Stimulated activated effector memory CD8-positive, alpha-beta T cell treated with anti-CD3 and anti-CD28 coated beads, Interleukin-12 subunit alpha, Interleukin-12 subunit beta, amount 100 ng/mL, for 72 hours (primary cell): ENCODE results near the gene FOXF2.

Source experiments
- ATAC-seq: fragments of 150-1000 bp; cut with Tn5 transposase; 2 replicates; pipeline ENCODE4 v1.10.0; 2021
- DNase-seq, 2 donors: peaks; one replicate each; pipeline ENCODE4 v3.0.0; 2021 to 2022; ENCODE audit warnings: low spot score in 2 of 2
- H3K27ac Mint-ChIP-seq: one replicate; pipeline ENCODE4 v1.8.0; 2022; ENCODE audit warnings: mild to moderate bottlenecking, mixed read lengths
- H3K36me3 Mint-ChIP-seq: one replicate; pipeline ENCODE4 v1.8.0; 2022; ENCODE audit warnings: mild to moderate bottlenecking, mixed read lengths
- H3K4me1 Mint-ChIP-seq: one replicate; pipeline ENCODE4 v1.8.0; 2022; ENCODE audit warnings: mixed read lengths
- H3K4me3 Mint-ChIP-seq: one replicate; pipeline ENCODE4 v1.8.0; 2022; ENCODE audit warnings: mild to moderate bottlenecking, mixed read lengths
- H3K9me3 Mint-ChIP-seq: one replicate; pipeline ENCODE4 v1.8.0; 2022; ENCODE audit warnings: mixed read lengths

The FOXF2 gene

GRCh38 chr6:1393641-1394283 lies 4.4 kb downstream of the FOXF2 start:
- H3K4me3 Mint-ChIP-seq = no peak overlapping the region
- DNase-seq (no peak), ATAC-seq (no peak)
- H3K27ac Mint-ChIP-seq = no peak overlapping the region
- peaks cover 10% of the 10 kb centered on the region for H3K36me3 Mint-ChIP-seq
- peaks cover 31% of the 10 kb centered on the region for H3K4me1 Mint-ChIP-seq
- no peaks in the 10 kb centered on the region for H3K9me3 Mint-ChIP-seq

- peaks cover 26% of the 10 kb centered on the region for H3K4me1 Mint-ChIP-seq
- ATAC-seq (no peak), DNase-seq (no peak)
- no peaks in the 10 kb centered on the region for H3K9me3 Mint-ChIP-seq
- H3K36me3 Mint-ChIP-seq = peaks cover 4% of the 10 kb centered on the region
- H3K4me3 Mint-ChIP-seq = no peak overlapping the region
- H3K27ac Mint-ChIP-seq = no peak overlapping the region
Observed at GRCh38 chr6:1394514-1395463, 5.4 kb downstream of the FOXF2 start.

GRCh38 chr6:1395506-1395905 lies 6.1 kb downstream of the FOXF2 start:
- H3K36me3 Mint-ChIP-seq = peaks cover 4% of the 10 kb centered on the region
- H3K9me3 Mint-ChIP-seq = no peaks in the 10 kb centered on the region
- H3K27ac Mint-ChIP-seq = no peak overlapping the region
- no peak for ATAC-seq
- DNase-seq = no peak
- H3K4me3 Mint-ChIP-seq = no peak overlapping the region
- H3K4me1 Mint-ChIP-seq = peaks cover 21% of the 10 kb centered on the region

- Mint-ChIP-seq H3K9me3 (no peaks in the 10 kb centered on the region), H3K4me3 (no peak overlapping the region), H3K4me1 (peaks cover 21% of the 10 kb centered on the region), H3K27ac (no peak overlapping the region), H3K36me3 (peaks cover 4% of the 10 kb centered on the region)
- ATAC-seq = no peak
- no peak for DNase-seq
Observed at GRCh38 chr6:1395941-1396908, 6.8 kb downstream of the FOXF2 start.

GRCh38 chr6:1396952-1397868 lies 7.8 kb downstream of the FOXF2 start:
- Mint-ChIP-seq H3K27ac (no peak overlapping the region), H3K36me3 (peaks cover 4% of the 10 kb centered on the region), H3K4me3 (no peak overlapping the region), H3K4me1 (peaks cover 21% of the 10 kb centered on the region), H3K9me3 (no peaks in the 10 kb centered on the region)
- ATAC-seq (peak; percentile 72), DNase-seq (peak; percentile 66 to 81)

- peaks cover 21% of the 10 kb centered on the region for H3K4me1 Mint-ChIP-seq
Observed at GRCh38 chr6:1399085-1399780, 9.9 kb downstream of the FOXF2 start.

GRCh38 chr6:1400126-1400850 lies 10.9 kb downstream of the FOXF2 start:
- DNase-seq (no peak), ATAC-seq (no peak)
- Mint-ChIP-seq H3K4me3 (no peak overlapping the region), H3K36me3 (peaks cover 4% of the 10 kb centered on the region), H3K9me3 (no peaks in the 10 kb centered on the region), H3K27ac (no peak overlapping the region), H3K4me1 (peaks cover 21% of the 10 kb centered on the region)

More at GRCh38 chr6:1399085-1399780, 9.9 kb downstream of the FOXF2 start:
- DNase-seq (no peak), ATAC-seq (no peak)
- H3K4me3 Mint-ChIP-seq = no peak overlapping the region
- peaks cover 4% of the 10 kb centered on the region for H3K36me3 Mint-ChIP-seq
- no peaks in the 10 kb centered on the region for H3K9me3 Mint-ChIP-seq
- H3K27ac Mint-ChIP-seq = no peak overlapping the region

GRCh38 chr6:1402369-1402768 lies 13.0 kb downstream of the FOXF2 start:
- no peak for DNase-seq
- Mint-ChIP-seq H3K4me3 (no peak overlapping the region), H3K4me1 (peaks cover 5% of the 10 kb centered on the region), H3K27ac (no peak overlapping the region), H3K9me3 (no peaks in the 10 kb centered on the region), H3K36me3 (peaks cover under 1% of the 10 kb centered on the region)
- ATAC-seq = no peak

- H3K27ac Mint-ChIP-seq = no peak overlapping the region
- H3K9me3 Mint-ChIP-seq = no peaks in the 10 kb centered on the region
- H3K4me3 Mint-ChIP-seq = no peak overlapping the region
- no peak for DNase-seq
- ATAC-seq = no peak
- H3K4me1 Mint-ChIP-seq = no peaks in the 10 kb centered on the region
- H3K36me3 Mint-ChIP-seq = no peaks in the 10 kb centered on the region
Observed at GRCh38 chr6:1402868-1403267, 13.5 kb downstream of the FOXF2 start.

GRCh38 chr6:1403851-1404712 lies 14.7 kb downstream of the FOXF2 start:
- H3K4me1 Mint-ChIP-seq = no peaks in the 10 kb centered on the region
- no peaks in the 10 kb centered on the region for H3K36me3 Mint-ChIP-seq
- no peak overlapping the region for H3K4me3 Mint-ChIP-seq
- peak; percentile 46 for ATAC-seq
- H3K9me3 Mint-ChIP-seq = no peaks in the 10 kb centered on the region
- no peak for DNase-seq
- no peak overlapping the region for H3K27ac Mint-ChIP-seq

- Mint-ChIP-seq H3K36me3 (no peaks in the 10 kb centered on the region), H3K4me3 (no peak overlapping the region), H3K9me3 (no peaks in the 10 kb centered on the region), H3K4me1 (no peaks in the 10 kb centered on the region), H3K27ac (no peak overlapping the region)
- no peak for ATAC-seq
- DNase-seq = no peak
Observed at GRCh38 chr6:1404713-1405098, 15.3 kb downstream of the FOXF2 start.

GRCh38 chr6:1405221-1405620 lies 15.8 kb downstream of the FOXF2 start:
- Mint-ChIP-seq H3K36me3 (no peaks in the 10 kb centered on the region), H3K9me3 (no peaks in the 10 kb centered on the region), H3K4me1 (no peaks in the 10 kb centered on the region), H3K27ac (no peak overlapping the region), H3K4me3 (no peak overlapping the region)
- no peak for ATAC-seq
- DNase-seq = no peak
